ENCODE measurements around the gene PI4K2A.

DNA sequence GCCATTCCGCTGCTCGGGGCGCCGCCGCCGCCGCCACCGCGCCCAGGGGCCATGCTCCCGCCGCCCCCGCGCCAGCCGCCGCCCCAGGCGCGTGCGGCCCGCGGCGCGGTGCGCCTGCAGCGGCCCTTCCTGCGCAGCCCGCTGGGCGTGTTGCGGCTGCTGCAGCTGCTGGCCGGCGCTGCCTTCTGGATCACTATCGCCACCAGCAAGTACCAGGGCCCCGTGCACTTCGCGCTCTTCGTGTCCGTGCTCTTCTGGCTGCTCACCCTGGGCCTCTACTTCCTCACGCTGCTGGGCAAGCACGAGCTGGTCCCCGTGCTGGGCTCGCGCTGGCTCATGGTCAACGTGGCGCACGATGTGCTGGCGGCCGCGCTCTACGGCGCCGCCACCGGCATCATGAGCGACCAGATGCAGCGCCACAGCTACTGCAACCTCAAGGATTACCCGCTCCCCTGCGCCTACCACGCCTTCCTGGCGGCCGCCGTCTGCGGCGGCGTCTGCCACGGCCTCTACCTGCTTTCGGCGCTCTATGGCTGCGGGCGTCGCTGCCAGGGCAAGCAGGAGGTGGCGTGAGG, 73.4 kb downstream of the PI4K2A start:
- TF ChIP-seq POLR2A (IDR thresholded peaks at IDR 0.05; ENCODE audit: low read length): peak; percentile 44
- TF ChIP-seq GATA1 (IDR thresholded peaks at IDR 0.05; ENCODE audit: low read depth, low read length): no peak
